Measurements from ENCODE around the gene ATP6V1D.

ATP6V1D gene

DNA sequence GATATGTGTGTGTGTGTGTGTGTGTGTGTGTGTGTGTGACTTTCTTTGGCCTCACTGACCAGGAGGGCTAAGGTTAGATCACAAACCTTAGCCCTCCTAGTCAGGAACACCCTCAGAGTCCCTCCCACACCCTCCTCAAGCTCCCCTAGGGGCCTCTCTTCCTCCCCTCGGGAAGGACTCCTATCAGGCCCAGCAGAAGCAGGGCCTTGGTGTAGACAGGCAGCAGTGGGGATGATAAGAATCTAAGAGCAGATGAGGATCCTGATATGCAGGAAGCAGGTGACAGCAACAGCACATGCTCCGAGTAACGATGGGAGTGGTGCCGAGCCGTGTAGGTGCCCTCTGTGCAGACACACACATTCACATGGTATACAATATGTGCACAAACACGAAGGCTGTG is 31.7 kb upstream of the ATP6V1D start:
- Histone ChIP-seq H3K9ac (ENCODE audit: low read depth, low read length) (no peak overlapping the region), H3K36me3 (ENCODE audit: insufficient read depth, low read depth, low read length) (peaks cover 10% of the 10 kb centered on the region), H3K27me3 (ENCODE audit: insufficient read depth, low read length) (no peaks in the 10 kb centered on the region), H3K4me3 (ENCODE audit: low read length) (no peak overlapping the region), H3K4me1 (ENCODE audit: insufficient read depth, low read length) (no peaks in the 10 kb centered on the region), H3K9me3 (ENCODE audit: insufficient read depth, low read depth, low read length) (no peaks in the 10 kb centered on the region), H3K27ac (ENCODE audit: low read length) (no peak overlapping the region)

DNA sequence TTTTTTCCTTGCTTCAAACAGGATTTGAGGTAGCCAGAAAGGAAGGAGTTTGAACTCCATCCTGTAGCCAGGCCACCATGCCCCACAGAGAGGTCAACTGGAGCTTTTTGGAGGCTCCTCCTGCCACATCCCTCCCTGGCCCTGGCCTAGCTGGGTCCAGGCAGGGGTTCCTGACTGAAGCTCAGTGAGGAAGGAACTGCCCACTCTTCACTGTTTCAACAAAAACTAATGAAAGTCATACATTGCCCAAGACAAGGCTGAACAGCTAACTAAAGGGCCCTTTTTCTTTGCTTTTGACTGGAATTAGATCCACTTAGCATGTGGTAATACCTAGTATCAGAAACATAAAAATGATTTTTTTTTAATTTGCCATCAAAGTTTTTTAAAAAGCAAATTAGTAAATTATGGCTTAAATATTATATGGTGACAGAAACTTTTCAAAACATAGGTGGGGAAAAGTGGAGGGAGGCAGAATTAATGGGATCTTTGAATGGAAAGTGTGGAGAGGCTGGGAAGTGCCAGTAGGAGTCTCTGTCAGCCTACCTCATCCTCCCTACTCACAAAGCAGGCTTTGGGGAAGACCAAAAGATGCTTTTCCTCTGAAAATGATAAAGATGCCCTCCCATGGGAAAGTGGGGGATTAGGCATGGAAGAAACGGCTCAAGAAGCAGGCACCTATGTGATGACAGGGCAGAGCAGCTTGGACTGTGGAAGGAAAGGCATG is 30.4 kb upstream of the ATP6V1D start:
- H3K9ac ChIP-seq (ENCODE audit: low read depth, low read length): no peak overlapping the region
- no peak overlapping the region for H3K27ac ChIP-seq (ENCODE audit: low read length)
- peaks cover 23% of the 10 kb centered on the region for H3K36me3 ChIP-seq (ENCODE audit: insufficient read depth, low read depth, low read length)
- H3K27me3 ChIP-seq (ENCODE audit: insufficient read depth, low read length): no peaks in the 10 kb centered on the region
- H3K4me1 ChIP-seq (ENCODE audit: insufficient read depth, low read length): no peaks in the 10 kb centered on the region
- H3K4me3 ChIP-seq (ENCODE audit: low read length): no peak overlapping the region
- H3K9me3 ChIP-seq (ENCODE audit: insufficient read depth, low read depth, low read length): no peaks in the 10 kb centered on the region

DNA sequence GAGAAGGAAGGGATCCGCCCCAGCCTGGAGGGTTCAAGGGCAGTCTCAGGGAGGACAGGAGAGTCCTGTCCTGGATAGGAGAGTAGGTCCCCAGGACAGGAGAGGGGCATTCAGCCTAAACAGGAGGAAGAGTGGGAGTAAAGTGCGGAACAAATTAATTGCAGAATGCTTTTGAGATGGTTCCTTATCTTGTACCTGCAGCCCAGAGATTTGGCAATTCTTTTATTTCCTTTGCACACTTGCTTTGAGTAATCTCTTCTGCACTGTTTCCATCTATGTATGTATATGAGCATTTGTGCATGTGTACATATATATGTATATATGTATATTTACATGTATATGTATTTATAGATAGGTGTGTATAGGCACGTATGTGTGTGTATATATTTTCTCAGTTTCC is 29.7 kb upstream of the ATP6V1D start:
- no peak overlapping the region for H3K9ac ChIP-seq (ENCODE audit: low read depth, low read length)
- peaks cover 30% of the 10 kb centered on the region for H3K36me3 ChIP-seq (ENCODE audit: insufficient read depth, low read depth, low read length)
- no peak overlapping the region for H3K4me3 ChIP-seq (ENCODE audit: low read length)
- no peaks in the 10 kb centered on the region for H3K27me3 ChIP-seq (ENCODE audit: insufficient read depth, low read length)
- H3K9me3 ChIP-seq (ENCODE audit: insufficient read depth, low read depth, low read length): no peaks in the 10 kb centered on the region
- H3K4me1 ChIP-seq (ENCODE audit: insufficient read depth, low read length): no peaks in the 10 kb centered on the region
- no peak overlapping the region for H3K27ac ChIP-seq (ENCODE audit: low read length)

DNA sequence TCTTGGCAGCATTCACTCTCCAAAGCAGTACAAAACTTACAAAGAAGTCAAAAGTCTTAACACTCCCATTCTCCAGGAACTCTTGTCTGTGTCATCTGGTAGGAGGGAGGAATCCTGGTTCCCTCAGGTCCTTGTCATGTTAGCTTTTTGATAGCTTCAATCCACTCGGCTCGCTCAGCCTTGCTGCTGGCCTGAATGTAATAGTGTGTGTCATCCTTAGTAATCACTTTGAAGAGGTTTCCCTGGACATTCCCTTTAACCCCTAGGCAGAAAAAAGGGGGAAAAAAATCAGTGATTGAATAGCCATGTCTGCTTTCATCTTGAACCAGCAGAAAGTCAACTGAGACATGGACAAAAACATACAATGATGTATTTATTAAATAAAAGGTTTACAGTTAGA is 27.6 kb upstream of the ATP6V1D start:
- Histone ChIP-seq H3K9me3 (ENCODE audit: insufficient read depth, low read depth, low read length) (no peaks in the 10 kb centered on the region), H3K4me3 (ENCODE audit: low read length) (no peak overlapping the region), H3K27ac (ENCODE audit: low read length) (no peak overlapping the region), H3K27me3 (ENCODE audit: insufficient read depth, low read length) (no peaks in the 10 kb centered on the region), H3K36me3 (ENCODE audit: insufficient read depth, low read depth, low read length) (peaks cover 51% of the 10 kb centered on the region), H3K9ac (ENCODE audit: low read depth, low read length) (no peak overlapping the region), H3K4me1 (ENCODE audit: insufficient read depth, low read length) (no peaks in the 10 kb centered on the region)

DNA sequence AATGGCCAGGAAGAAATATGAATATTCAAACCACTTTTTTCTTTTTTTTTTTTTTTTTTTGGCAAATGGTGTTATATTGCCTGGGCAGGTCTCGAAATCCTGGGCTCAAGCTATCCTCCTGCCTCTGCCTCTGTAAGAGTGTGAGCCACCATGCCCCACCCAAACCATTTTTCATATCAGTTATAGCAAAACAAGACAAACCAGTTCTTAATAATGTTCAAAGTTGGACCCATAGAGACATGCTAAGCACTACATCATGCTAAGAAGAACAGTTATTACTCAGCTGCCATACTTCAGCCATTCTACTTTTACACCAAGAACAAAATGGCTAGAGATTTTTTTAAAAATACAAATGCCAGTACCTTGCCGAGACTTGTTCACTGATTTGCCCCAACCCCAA is 26.0 kb upstream of the ATP6V1D start:
- Histone ChIP-seq H3K4me1 (ENCODE audit: insufficient read depth, low read length) (no peaks in the 10 kb centered on the region), H3K4me3 (ENCODE audit: low read length) (no peak overlapping the region), H3K9me3 (ENCODE audit: insufficient read depth, low read depth, low read length) (no peaks in the 10 kb centered on the region), H3K36me3 (ENCODE audit: insufficient read depth, low read depth, low read length) (peaks cover 66% of the 10 kb centered on the region), H3K27ac (ENCODE audit: low read length) (no peak overlapping the region), H3K27me3 (ENCODE audit: insufficient read depth, low read length) (no peaks in the 10 kb centered on the region), H3K9ac (ENCODE audit: low read depth, low read length) (no peak overlapping the region)

DNA sequence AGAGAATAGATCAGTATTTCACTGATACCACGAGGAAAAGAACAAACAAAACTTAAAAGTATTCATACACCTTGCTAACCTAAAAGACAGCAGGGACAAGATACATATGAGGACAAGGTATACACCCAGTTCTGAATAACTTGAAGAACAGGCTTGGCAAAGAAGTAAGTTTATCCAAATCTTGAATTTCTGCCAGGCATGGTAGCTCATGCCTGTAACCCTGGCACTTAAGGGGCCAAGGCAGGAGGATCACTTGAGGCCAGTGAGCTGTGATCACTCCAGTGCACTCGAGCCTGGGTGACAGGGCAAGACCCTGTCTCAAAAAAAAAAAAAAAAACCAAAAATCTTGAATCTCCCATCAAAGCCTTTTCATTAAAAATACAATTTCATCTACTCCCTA is 25.5 kb upstream of the ATP6V1D start:
- H3K36me3 ChIP-seq (ENCODE audit: insufficient read depth, low read depth, low read length): peaks cover 71% of the 10 kb centered on the region

DNA sequence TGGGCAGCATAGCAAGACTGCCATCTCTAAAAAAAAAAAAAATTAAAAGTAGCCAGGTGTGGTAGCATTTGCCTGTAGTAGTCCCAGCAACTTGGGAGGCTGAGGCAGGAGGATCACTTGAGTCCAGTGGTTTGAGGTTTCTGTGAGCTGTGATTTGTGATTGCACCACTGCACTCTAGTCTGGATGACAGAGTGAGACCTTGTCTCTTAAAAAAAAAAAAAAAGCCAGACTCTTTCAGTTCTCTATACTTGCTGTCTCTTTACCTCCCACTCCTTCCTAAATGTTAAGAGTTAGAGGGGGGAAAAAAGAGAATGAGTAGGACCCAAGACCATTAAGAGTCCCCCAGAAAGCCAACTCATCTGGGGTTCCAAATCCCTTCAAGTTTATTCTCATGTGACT is 18.3 kb upstream of the ATP6V1D start:
- Histone ChIP-seq H3K27me3 (ENCODE audit: insufficient read depth, low read length) (no peaks in the 10 kb centered on the region), H3K4me3 (ENCODE audit: low read length) (no peak overlapping the region), H3K36me3 (ENCODE audit: insufficient read depth, low read depth, low read length) (peaks cover 97% of the 10 kb centered on the region), H3K9me3 (ENCODE audit: insufficient read depth, low read depth, low read length) (no peaks in the 10 kb centered on the region), H3K4me1 (ENCODE audit: insufficient read depth, low read length) (no peaks in the 10 kb centered on the region), H3K9ac (ENCODE audit: low read depth, low read length) (no peak overlapping the region), H3K27ac (ENCODE audit: low read length) (no peak overlapping the region)

More for the DNA sequence above, 25.5 kb upstream of the ATP6V1D start:
- H3K27ac ChIP-seq (ENCODE audit: low read length): no peak overlapping the region
- no peaks in the 10 kb centered on the region for H3K27me3 ChIP-seq (ENCODE audit: insufficient read depth, low read length)
- no peaks in the 10 kb centered on the region for H3K9me3 ChIP-seq (ENCODE audit: insufficient read depth, low read depth, low read length)
- no peak overlapping the region for H3K9ac ChIP-seq (ENCODE audit: low read depth, low read length)
- no peak overlapping the region for H3K4me3 ChIP-seq (ENCODE audit: low read length)
- H3K4me1 ChIP-seq (ENCODE audit: insufficient read depth, low read length): no peaks in the 10 kb centered on the region

DNA sequence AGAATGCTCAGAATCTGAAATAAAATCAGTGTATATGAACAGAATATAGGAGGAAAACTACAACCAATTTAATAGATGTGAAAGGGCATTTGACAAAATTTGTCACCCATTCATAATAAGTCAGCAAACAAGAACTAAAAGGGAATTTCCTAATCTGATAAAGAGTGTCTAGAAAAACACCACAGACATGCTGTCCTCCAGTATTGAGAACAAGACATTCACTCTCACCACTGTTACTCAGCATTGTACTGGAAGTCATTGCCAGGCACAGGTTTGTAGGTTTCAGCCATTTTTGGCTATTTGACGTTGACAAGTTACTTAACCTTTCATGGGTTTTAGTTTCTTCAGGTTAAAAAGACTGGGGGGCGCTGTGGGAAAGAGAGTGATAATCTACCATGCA is 13.7 kb upstream of the ATP6V1D start:
- Histone ChIP-seq H3K27me3 (ENCODE audit: insufficient read depth, low read length) (no peaks in the 10 kb centered on the region), H3K4me1 (ENCODE audit: insufficient read depth, low read length) (no peaks in the 10 kb centered on the region), H3K36me3 (ENCODE audit: insufficient read depth, low read depth, low read length) (peaks cover 91% of the 10 kb centered on the region), H3K4me3 (ENCODE audit: low read length) (no peak overlapping the region), H3K9ac (ENCODE audit: low read depth, low read length) (no peak overlapping the region), H3K9me3 (ENCODE audit: insufficient read depth, low read depth, low read length) (no peaks in the 10 kb centered on the region), H3K27ac (ENCODE audit: low read length) (no peak overlapping the region)

DNA sequence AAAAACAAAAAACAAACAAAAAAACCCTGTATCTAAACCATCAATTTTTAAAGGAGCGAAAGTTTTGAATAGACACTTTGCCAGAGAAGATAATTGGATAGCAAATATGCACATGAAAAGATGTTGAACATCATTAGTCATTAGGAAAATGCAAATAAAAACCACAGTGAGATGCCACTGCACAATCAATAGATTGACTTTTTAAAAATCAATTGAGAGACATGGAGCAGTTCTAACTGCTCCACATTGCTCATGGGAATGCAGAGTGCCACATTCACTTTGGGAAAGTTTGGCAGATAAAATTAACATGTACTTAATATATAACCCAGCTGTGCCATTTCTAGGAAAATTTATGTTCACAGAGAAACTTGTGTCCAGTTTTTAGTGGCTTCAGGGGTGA is 13.2 kb upstream of the ATP6V1D start:
- Histone ChIP-seq H3K27me3 (ENCODE audit: insufficient read depth, low read length) (no peaks in the 10 kb centered on the region), H3K27ac (ENCODE audit: low read length) (no peak overlapping the region), H3K4me3 (ENCODE audit: low read length) (no peak overlapping the region), H3K4me1 (ENCODE audit: insufficient read depth, low read length) (no peaks in the 10 kb centered on the region), H3K9ac (ENCODE audit: low read depth, low read length) (no peak overlapping the region), H3K36me3 (ENCODE audit: insufficient read depth, low read depth, low read length) (peaks cover 91% of the 10 kb centered on the region), H3K9me3 (ENCODE audit: insufficient read depth, low read depth, low read length) (no peaks in the 10 kb centered on the region)

DNA sequence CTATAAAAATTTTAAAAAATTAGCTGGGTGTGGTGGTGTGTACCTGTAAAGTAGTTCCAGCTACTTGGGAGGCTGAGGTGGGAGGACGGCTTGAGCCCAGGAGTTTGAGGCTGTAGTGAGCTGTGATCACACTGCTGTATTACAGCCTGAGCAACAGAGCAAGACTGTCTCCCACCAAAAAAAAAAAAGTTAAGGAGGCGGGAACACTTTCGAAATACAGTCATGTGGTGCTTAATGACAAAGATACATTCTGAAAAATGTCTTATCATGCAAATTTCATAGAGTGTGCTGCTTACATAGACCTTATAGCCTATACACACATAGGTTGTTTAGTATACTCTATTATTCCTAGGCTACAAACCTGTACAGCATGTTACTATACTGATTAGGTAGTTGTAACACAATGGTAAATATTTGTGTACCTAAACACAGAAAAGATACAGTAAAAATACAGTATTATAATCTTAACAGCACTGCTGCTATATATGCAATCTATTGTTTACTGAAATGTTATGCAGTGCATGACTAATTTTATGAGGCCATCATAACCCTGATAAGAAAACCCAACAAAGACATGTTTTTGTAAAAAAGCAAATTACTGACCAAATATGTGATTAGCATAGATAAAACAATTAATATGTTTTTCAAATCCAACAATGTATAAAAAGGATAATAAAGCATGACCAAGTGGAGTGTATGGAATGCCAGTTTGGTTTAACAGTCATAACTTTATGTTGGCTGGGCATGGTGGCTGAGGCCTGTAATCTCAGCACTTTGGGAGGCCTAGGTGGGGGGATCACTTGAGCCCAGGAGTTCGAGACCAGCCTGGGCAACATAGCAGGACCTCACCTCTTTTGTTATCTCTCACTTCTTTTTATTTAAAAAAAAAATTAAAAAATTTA is 11.9 kb upstream of the ATP6V1D start:
- Histone ChIP-seq H3K4me3 (ENCODE audit: low read length) (no peak overlapping the region), H3K27me3 (ENCODE audit: insufficient read depth, low read length) (no peaks in the 10 kb centered on the region), H3K36me3 (ENCODE audit: insufficient read depth, low read depth, low read length) (peaks cover 91% of the 10 kb centered on the region), H3K4me1 (ENCODE audit: insufficient read depth, low read length) (no peaks in the 10 kb centered on the region), H3K9ac (ENCODE audit: low read depth, low read length) (no peak overlapping the region), H3K27ac (ENCODE audit: low read length) (no peak overlapping the region), H3K9me3 (ENCODE audit: insufficient read depth, low read depth, low read length) (no peaks in the 10 kb centered on the region)

DNA sequence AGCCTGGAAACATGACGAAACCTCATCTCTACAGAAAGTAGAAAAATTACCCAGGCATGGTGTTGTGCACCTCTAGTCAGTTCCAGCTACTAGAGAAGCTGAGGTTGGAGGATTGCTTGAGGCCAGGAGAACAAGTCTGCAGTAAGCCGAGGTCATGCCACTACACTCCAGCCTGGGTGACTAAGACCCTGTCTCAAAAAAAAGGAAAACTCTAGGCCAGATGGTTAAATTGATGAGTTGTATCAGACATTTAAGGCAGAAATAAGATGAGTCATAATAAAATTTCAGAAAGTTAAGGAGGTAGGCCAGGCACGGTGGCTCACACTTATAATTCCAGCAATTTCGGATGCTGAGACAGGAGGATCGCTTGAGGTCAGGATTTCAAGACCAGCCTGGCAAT is 11.2 kb upstream of the ATP6V1D start:
- Histone ChIP-seq H3K36me3 (ENCODE audit: insufficient read depth, low read depth, low read length) (peaks cover 91% of the 10 kb centered on the region), H3K4me1 (ENCODE audit: insufficient read depth, low read length) (no peaks in the 10 kb centered on the region), H3K4me3 (ENCODE audit: low read length) (no peak overlapping the region), H3K9me3 (ENCODE audit: insufficient read depth, low read depth, low read length) (no peaks in the 10 kb centered on the region), H3K27ac (ENCODE audit: low read length) (no peak overlapping the region), H3K27me3 (ENCODE audit: insufficient read depth, low read length) (no peaks in the 10 kb centered on the region), H3K9ac (ENCODE audit: low read depth, low read length) (no peak overlapping the region)

DNA sequence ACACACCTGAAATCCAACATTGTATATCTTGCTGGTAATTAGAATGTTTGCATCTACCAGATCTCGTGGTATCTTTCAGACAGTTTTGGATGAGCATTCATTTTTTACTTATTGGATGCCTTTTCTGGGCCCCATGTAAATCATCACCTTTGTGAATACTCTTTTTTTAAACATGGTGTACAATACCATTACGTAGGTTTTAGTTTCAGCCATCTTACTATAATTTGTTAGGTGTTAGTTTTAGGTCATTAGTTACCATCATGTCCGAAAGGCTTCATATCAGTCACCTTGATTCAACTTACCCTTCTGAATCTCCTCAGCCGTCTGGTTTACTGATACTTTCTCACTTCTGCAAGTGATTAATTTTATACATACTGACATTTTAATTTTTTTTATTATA is 5.9 kb upstream of the ATP6V1D start:
- no peak overlapping the region for H3K4me3 ChIP-seq (ENCODE audit: low read length)
- peaks cover 71% of the 10 kb centered on the region for H3K36me3 ChIP-seq (ENCODE audit: insufficient read depth, low read depth, low read length)
- H3K27ac ChIP-seq (ENCODE audit: low read length): no peak overlapping the region
- no peaks in the 10 kb centered on the region for H3K9me3 ChIP-seq (ENCODE audit: insufficient read depth, low read depth, low read length)
- no peak overlapping the region for H3K9ac ChIP-seq (ENCODE audit: low read depth, low read length)
- peaks cover 5% of the 10 kb centered on the region for H3K4me1 ChIP-seq (ENCODE audit: insufficient read depth, low read length)
- no peaks in the 10 kb centered on the region for H3K27me3 ChIP-seq (ENCODE audit: insufficient read depth, low read length)

All from iPS-20b (cell line).